GM18951 (cell line): Measurements from ENCODE around the gene SMIM33.

Source experiments
- POLR2A ChIP-seq: IDR thresholded peaks from 4 replicates; pipeline ENCODE4 v1.6.1; 2011; ENCODE audit warnings: mild to moderate bottlenecking; ENCODE audit not compliant: insufficient read length, insufficient read depth; ENCODE audit errors: extremely low read depth
- in situ Hi-C: fragments of 300-500 bp; cut with MboI; formaldehyde crosslinking; loops from one replicate; pipeline ENCODE4 v1.12.0; 2022; ENCODE audit warnings: low sequenced_read_pairs, mixed read lengths, inconsistent platforms; ENCODE audit not compliant: unreplicated experiment

Gene SMIM33

DNA sequence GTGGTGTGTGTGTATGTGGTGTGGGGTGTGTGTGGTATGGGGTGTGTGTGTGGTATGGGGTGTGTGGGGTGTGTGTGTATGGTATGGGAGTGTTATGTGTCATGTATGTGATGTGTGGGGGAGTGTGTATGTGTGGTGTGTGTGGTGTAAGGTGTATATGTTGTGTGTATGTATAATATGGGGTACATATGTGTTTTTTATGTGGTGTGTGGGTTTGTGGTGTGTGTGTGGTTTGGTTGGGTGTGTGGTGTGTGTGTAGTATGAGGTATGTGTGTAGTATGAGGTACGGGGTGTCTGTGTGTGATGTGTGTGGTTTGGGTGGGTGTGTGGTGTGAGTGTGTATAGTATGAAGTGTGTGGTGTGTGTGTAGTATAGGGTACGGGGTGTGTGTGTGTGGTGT, 19.6 kb upstream of the SMIM33 start:
- TF ChIP-seq POLR2A: no peak
- in situ Hi-C loops: no loop called here

DNA sequence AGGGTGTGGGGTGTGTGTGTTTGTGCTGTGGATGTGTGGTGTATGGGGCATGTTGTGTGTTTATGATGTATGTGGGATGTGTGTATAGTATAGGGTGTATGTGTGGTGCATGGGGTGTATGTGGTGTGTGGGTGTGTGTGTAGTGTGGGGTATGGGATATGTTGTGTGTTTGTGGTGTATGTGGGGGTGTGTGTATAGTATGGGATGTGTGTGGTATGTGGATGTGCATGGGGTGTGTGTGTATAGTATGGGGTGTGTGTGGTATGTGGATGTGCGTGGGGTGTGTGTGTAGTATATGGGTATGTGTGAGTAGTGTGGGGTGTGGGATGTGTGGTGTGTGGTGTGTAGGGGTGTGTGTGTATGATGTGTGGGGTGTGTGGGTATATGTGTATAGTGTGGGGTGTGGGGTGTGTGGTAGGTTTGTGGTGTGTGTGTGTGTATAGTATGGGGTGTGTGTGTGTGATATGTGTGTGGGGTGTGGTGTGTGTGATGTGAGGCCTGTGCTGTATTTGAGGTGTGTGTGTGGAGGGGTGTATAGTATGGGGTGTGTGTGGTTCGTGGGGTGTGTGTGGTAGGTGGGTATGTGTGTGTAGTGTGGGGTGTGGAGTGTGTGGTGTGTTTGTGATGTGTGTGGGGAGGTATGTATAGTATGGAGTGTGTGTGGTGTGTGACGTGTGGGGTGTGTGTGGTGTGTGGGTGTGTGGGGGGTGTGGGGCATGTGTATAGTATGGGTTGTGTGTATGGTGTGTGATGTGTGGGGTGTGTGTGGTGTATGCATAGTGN, 18.7 kb upstream of the SMIM33 start:
- no peak for TF ChIP-seq POLR2A
- in situ Hi-C loops: no loop called here

DNA sequence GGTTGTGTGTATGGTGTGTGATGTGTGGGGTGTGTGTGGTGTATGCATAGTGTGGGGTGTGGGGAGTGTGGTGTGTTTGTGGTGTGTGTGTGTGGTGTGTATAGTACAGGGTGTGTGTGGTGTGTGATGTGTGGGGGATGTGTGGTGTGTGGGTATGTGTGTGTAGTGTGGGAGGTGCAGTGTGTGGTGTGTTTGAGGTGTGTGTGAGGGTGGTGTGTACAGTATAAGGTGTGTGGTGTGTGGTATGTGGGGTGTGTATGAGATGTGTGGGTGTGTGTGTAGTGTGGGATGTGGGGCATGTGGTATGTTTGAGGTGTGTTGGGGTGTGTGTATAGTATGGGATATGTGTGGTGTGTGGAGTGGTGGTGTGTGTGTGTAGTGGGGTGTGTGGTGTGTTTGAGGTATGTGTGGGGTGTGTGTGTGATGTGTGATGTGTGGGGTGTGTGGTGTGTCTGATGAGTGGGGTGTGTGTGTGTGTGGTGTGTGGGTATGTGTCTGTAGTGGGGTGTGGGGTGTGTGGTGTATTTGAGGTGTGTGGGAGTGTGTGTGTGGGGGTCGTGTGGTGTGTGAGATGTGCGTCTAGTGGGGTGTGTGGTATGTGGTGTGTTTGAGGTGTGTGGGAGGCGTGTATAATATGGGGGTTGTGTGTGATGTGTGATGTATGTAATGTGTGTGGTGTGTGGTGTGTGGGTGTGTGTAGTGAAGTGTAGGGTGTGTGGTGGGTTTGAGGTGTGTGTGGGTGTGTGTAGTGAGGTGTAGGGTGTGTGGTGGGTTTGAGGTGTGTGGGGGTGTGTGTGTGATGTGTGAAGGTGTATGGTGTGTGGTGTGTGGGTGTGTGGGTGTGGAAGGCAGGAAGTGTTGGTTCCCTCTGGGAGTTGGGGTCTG, 16.9 kb upstream of the SMIM33 start:
- no peak for TF ChIP-seq POLR2A
- in situ Hi-C loops: no loop called here

DNA sequence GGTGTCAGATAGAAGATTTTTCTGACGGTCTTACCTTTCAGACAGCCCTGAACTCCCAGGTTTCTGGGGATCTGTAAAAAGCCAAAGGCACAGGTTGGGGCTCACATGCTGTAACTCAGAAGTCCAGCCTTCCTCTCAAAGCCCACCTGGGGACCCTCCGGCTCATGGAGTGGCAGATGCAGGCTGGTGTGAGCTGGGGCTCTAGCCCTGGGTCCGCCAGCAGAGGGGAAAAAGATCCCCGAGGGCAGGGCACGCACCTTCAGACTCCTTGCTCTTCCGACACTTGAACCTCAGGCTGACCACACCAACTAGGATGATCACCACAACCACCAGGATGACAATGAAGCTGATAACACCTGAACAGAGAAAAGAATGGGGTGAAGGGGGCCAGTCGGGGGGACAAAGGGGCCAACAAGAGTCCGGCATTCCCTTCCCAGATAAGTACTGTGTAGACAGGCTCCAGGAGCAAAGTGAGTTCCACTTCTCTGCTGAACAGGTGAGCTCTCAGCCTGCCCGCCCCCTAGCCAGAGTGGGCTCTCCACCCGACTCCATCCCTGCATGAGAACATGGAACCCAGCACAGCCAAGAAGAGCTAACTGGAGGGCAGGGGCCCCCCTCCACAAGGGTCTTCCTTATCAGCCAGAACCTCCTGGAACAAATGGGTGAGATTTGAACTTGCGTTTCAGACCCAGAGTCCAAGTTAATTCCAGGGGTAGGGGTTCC, 16.1 kb upstream of the SMIM33 start:
- in situ Hi-C loops: no loop called here

DNA sequence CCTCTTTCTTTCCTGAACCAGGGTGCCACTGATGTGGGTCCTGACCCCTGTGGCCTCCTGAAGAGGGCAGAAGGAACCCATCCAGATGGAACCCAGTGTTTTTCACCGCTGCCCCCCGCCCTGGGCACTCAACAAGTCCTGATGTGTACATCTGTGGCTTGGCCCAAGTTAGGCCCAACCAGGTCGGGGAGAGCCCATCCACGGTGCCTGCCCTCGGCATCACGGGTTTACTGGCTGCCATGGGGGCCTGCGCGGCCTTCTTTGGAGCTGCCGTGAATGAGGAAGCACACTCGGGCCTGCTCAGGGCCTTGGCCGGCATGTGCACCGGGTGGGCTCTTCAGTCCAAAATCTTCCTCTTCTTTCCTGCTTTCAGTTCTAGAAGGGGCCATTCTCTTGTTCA, 14.0 kb upstream of the SMIM33 start:
- TF ChIP-seq POLR2A: no peak
- in situ Hi-C loops: no loop called here

More for the DNA sequence above, 16.1 kb upstream of the SMIM33 start:
- no peak for TF ChIP-seq POLR2A

DNA sequence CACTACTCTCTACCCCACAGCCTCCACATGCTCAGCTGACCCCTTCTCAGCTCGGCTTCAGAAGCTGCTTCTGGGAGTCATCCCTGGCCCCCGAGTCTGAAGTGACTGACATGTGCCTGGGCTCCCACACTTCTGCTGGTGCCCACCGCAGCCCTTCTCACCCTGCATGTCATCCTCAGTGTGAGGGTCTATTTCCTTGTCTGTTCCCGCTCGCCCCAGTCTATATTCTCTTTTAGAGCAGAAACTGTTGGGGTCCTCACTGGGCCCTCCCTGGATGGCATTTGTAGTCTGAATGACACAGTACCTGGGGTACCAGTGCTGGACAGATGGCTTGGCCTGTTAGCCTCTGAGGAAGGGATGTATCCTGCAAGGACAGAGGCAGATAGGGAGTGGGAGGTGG, 13.6 kb upstream of the SMIM33 start:
- no peak for TF ChIP-seq POLR2A
- in situ Hi-C loops: no loop called here

DNA sequence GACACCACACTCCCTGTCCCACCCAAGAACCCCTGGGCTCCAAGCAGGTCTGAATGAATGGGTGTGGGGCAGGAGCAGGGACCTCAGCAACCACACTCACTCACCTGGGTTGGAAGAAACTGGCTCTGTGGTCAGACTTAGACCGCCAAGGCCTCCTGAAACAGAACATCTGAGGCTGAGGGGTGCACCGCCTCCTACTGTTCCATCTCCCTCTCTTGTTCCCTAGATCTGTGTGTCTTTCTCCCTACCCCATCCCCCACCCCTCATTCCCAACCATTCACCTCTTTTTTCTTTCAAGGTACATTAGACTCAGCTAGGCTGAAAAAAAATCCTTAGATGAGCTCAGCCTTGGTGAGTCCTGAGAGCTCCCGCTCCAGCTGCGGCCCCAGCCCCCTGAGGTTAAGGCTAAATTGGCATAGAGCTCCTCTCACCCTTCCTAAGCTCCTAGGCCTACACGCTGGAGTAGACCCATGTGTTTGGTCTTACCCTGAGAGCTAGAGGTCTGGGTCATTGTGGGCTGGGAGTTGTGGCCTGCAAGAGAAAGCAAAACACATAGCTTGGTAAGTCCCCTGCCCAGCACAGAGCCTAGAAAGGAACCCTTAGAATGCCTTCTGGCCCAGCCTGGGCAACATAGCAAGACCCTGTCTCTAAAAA, 13.0 kb upstream of the SMIM33 start:
- TF ChIP-seq POLR2A: no peak
- in situ Hi-C loops: no loop called here

DNA sequence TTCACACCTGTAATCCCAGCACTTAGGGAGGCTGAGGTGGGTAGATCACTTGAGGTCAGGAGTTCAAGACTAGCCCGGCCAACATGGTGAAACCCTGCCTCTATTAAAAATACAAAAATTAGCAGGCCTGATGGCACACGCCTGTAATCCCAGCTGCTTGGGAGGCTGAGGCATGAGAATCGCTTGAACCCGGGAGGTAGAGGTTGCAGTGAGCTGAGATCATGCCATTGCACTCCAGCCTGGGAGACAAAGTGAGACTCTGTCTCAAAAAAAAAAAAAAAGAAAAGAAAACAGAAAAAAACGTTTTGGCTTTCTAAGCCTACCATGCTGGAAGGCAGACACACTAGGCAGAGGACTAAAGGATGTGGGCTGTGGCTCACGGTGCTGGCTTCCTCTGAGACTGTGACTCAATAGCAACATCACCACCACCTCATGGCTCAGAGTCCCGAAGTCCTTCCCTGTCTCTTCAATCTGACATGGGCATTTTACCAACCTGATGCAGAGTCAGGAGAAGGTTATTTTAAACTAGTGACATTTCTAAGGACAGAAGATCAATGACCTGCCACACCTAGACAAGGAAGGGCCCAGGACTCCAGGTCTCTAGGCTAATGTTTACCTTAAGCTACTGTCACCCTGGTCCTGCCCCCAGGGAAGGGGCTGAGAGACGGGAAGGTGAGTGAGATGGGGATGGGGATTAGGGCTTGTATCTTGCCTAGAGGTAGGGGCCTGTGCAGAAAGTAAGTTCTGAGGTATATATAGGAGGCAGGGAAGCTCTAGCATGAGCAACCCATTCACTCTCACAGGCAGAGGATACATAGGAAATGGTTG, 12.0 kb upstream of the SMIM33 start:
- no peak for TF ChIP-seq POLR2A
- in situ Hi-C loops: no loop called here

DNA sequence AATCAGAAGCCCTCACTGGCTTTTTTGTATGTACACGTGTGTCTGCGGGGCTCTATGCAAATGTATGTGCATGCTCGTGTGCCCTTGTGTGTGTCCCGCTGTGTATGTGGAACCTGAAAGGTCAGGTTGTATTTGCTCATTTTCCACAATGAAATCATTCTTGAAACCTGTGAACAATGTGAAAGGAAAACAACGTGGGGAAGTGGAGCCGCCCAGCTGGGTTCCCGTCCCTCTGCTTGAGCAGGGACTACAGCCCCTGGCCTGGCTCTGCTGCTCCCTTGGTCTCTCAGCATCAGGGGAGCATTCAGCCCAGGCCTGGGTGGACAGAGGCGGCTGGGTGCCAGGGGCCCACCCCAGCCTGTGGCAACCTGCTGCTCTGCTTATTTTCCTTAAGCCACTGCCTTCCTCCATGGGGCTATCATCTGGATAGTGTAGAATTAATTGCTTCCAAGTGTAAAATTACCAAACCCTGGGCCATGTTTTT, 11.3 kb upstream of the SMIM33 start:
- in situ Hi-C loops: no loop called here
- no peak for TF ChIP-seq POLR2A

DNA sequence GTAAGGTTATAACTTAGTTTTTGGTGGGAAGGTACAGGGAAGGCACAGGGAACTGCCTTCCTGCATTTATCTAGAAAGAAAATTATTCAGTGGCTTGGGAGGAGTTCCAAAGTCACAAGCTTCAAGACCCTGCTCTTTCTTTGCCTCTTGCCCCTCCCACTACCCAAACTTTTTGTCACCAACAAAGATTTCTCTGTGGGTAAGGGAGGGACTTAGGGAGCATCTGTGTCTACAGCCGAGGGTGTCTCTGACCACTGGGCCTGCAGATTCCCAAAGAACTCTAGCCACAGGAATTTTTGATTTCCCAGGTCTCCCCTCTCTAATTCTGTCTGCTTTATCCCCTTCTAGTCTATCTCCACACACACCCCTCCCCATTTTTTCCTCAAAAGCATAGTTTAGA, 10.3 kb upstream of the SMIM33 start:
- TF ChIP-seq POLR2A: no peak
- in situ Hi-C loops: no loop called here

DNA sequence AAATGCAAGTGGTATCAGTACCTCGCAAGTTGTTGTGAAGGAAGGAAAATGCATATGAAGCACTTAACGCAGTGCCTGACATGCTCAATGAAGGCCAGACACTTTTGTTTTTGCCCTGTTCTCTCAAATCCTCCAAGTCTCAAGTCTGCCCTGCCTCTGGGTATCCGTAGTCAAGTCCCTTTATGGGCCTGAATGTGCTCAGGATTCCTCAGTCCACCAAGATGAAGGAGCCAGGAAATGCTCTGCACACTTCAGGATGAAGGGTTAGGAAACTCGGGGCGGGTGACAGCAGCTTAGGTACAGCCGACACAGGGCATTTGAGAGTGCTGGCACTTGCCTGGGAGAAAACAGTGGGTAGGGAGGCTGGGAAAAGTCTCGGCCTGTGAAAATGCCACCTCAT, 9.6 kb upstream of the SMIM33 start:
- TF ChIP-seq POLR2A: no peak
- in situ Hi-C loops: no loop called here

DNA sequence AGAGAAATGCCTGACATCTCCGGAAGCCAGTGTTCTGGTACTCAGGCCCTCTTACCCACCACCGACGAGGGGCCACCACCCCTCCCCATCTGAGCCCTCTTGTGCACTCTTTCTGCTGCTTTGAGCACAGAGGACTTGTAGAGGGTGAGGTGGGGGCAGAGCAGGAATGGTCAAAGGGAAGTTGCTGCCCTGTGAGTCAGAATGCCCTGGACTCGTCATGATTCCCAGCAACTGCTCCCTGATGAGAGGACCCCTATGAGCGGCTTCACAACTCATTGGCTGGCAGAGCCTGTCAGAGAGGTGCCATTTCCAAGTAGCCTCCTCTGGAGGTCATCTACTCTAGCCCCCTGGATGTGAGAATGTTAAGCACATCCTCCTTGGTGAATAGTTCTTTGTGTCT, 9.1 kb upstream of the SMIM33 start:
- in situ Hi-C loops: no loop called here
- TF ChIP-seq POLR2A: no peak
